Immature natural killer cell (primary cell): ENCODE data around the gene NKAIN2. TPM values are rescaled to one million over a fixed set of nuclear protein-coding genes. Genes with fewer than 3 reads are reported as not detected.

ENCODE experiments used
- DNase-seq, 3 donors: peaks; one replicate each; pipeline ENCODE4 v3.0.0; 2022; ENCODE audit warnings: mixed read lengths in 1 of 3
- H3K27ac Mint-ChIP-seq, 6 donors: one replicate each; pipeline ENCODE4 v1.8.0; 2020; ENCODE audit warnings: mixed read lengths in 6 of 6, mild to moderate bottlenecking in 5 of 6, inconsistent platforms in 4 of 6, moderate library complexity in 3 of 6
- H3K27me3 Mint-ChIP-seq, 3 donors: one replicate each; pipeline ENCODE4 v1.8.0; 2020 to 2021; ENCODE audit warnings: low read depth in 3 of 3, mild to moderate bottlenecking in 3 of 3, mixed read lengths in 3 of 3, moderate library complexity in 3 of 3, inconsistent platforms in 1 of 3
- H3K36me3 Mint-ChIP-seq, 3 donors: one replicate each; pipeline ENCODE4 v1.8.0; 2020; ENCODE audit warnings: mixed read lengths in 3 of 3, inconsistent platforms in 2 of 3, mild to moderate bottlenecking in 2 of 3
- H3K4me1 Mint-ChIP-seq, 2 donors: one replicate each; pipeline ENCODE4 v1.8.0; 2020; ENCODE audit warnings: inconsistent platforms in 2 of 2, mild to moderate bottlenecking in 2 of 2, mixed read lengths in 2 of 2, moderate library complexity in 1 of 2
- H3K4me3 Mint-ChIP-seq, 5 donors: one replicate each; pipeline ENCODE4 v1.8.0; 2020; ENCODE audit warnings: mild to moderate bottlenecking in 5 of 5, mixed read lengths in 5 of 5, inconsistent platforms in 3 of 5, moderate library complexity in 3 of 5
- H3K9me3 Mint-ChIP-seq, 6 donors: one replicate each; pipeline ENCODE4 v1.8.0; 2020; ENCODE audit warnings: mild to moderate bottlenecking in 6 of 6, mixed read lengths in 6 of 6, inconsistent platforms in 4 of 6, moderate library complexity in 3 of 6
- polyA plus RNA-seq, 3 donors: library from polyadenylated mRNA; unstranded; fragments of 300-500 nt; fragmentation: Illumina TruSeq; gene quantifications; one replicate each; pipeline ENCODE4 v1.2.3, GENCODE V29; 2021

Gene NKAIN2
- polyA plus RNA-seq, 3 donors from 2014 or later = not detected

GRCh38 chr6:124819346-124819745 lies 1015.7 kb downstream of the NKAIN2 start:
- peaks cover 0 to 13% (median 0%) of the 10 kb centered on the region in 6 donors for H3K9me3 Mint-ChIP-seq
- H3K36me3 Mint-ChIP-seq = no peaks in the 10 kb centered on the region
- no peak overlapping the region for H3K4me3 Mint-ChIP-seq
- DNase-seq = no peak
- peaks cover 0 to 3% (median 1%) of the 10 kb centered on the region in 3 donors for H3K27me3 Mint-ChIP-seq
- H3K27ac Mint-ChIP-seq = no peak overlapping the region
- H3K4me1 Mint-ChIP-seq = no peaks in the 10 kb centered on the region

DNA sequence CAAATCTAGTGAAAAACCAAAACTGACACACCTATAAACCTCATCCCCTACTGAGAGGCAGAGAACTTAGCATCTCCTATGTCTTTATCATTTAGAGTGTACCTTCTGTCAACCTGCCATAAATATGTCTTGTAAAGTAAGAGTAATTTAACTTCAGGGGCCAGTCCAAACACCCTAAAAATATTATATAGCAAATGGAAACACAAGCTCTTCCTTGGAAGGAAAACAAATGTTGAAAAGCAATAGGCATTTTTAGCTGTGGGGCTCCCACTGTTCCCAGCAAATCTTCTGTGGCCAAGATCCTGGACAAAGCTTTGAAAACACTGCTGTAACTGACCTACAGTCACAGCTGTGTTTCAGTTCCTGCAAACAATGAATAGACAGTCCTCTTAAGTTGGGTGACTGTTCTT lies 1018.5 kb downstream of the NKAIN2 start:
- no peak for DNase-seq
- no peak overlapping the region for H3K4me3 Mint-ChIP-seq
- H3K9me3 Mint-ChIP-seq = peaks cover 0 to 3% (median 0%) of the 10 kb centered on the region in 6 donors
- peaks cover 0 to 2% (median 1%) of the 10 kb centered on the region in 3 donors for H3K27me3 Mint-ChIP-seq
- H3K4me1 Mint-ChIP-seq = no peaks in the 10 kb centered on the region
- H3K27ac Mint-ChIP-seq = no peak overlapping the region
- no peaks in the 10 kb centered on the region for H3K36me3 Mint-ChIP-seq

DNA sequence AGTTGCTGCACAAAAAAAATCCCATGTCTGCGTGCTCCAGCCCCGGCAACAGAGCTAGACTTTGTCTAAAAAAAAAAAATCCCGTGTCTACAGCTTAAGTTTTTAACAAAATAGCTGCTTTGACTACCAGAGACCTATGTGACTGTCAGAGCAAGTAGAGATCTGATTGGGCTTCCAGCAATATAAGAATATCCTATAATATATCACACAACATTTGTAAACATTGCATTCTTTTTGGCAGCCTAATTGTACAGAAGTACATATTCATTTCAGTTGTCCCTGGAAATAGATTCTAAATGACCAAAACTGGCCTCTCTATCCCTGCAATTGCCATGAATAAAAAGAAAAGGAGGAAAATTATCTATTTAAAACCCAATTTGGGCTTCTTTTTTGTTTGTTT lies 1019.1 kb downstream of the NKAIN2 start:
- no peak overlapping the region for H3K27ac Mint-ChIP-seq
- no peak for DNase-seq

GRCh38 chr6:124823240-124824111 lies 1019.8 kb downstream of the NKAIN2 start:
- Mint-ChIP-seq H3K9me3 (no peaks in the 10 kb centered on the region), H3K4me1 (no peaks in the 10 kb centered on the region), H3K36me3 (no peaks in the 10 kb centered on the region), H3K4me3 (no peak overlapping the region), H3K27me3 (peaks cover 1 to 3% (median 2%) of the 10 kb centered on the region in 3 donors), H3K27ac (no peak overlapping the region)
- DNase-seq = no peak

More for the DNA sequence above, 1019.1 kb downstream of the NKAIN2 start:
- Mint-ChIP-seq H3K27me3 (peaks cover 1 to 3% (median 2%) of the 10 kb centered on the region in 3 donors), H3K9me3 (no peaks in the 10 kb centered on the region), H3K4me1 (no peaks in the 10 kb centered on the region), H3K4me3 (no peak overlapping the region), H3K36me3 (no peaks in the 10 kb centered on the region)

DNA sequence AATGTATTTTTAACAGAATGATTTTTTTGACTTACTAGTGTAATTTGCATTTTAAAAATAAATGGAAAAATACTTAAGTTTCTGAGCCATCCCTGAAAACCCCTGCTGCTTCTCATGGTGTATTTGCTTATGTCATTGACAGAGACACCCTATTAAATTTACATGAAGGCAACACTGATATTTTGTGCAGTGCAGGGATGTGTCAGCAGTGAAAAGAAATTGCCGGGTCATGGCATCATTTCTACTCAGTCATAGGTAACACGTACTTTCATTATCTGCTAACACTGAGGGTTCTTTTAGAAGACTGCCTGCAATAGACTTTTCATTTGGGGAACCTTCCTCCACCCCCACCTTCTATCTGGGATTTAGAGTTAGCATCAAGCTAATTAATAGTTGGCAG lies 1021.9 kb downstream of the NKAIN2 start:
- Mint-ChIP-seq H3K27ac (no peak overlapping the region), H3K4me1 (no peaks in the 10 kb centered on the region), H3K27me3 (peaks cover 1 to 3% (median 2%) of the 10 kb centered on the region in 3 donors), H3K9me3 (no peaks in the 10 kb centered on the region), H3K4me3 (no peak overlapping the region), H3K36me3 (no peaks in the 10 kb centered on the region)
- DNase-seq = no peak

DNA sequence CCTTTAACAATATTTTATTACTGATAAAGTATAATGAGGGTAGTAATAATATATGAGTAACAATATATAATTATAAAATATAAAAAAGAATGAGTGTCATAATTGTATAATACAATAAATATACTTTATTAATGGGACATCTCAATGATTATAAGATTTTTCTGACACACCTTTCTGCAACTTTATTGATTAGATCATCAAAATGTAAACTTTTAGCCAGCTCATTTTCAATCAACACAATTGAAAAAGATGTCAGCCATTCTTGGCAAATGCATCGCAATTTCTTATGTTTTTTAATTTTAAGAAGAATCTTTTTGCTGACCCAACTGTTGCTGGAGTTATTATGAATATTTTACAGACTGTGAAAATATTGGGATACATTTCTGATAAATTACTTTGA lies 1026.2 kb downstream of the NKAIN2 start:
- H3K36me3 Mint-ChIP-seq = no peaks in the 10 kb centered on the region
- H3K9me3 Mint-ChIP-seq = peaks cover 0 to 3% (median 0%) of the 10 kb centered on the region in 6 donors
- DNase-seq = no peak
- H3K4me1 Mint-ChIP-seq = no peaks in the 10 kb centered on the region
- H3K4me3 Mint-ChIP-seq = no peak overlapping the region
- no peak overlapping the region for H3K27ac Mint-ChIP-seq
- H3K27me3 Mint-ChIP-seq = peaks cover 0 to 3% (median 2%) of the 10 kb centered on the region in 3 donors

DNA sequence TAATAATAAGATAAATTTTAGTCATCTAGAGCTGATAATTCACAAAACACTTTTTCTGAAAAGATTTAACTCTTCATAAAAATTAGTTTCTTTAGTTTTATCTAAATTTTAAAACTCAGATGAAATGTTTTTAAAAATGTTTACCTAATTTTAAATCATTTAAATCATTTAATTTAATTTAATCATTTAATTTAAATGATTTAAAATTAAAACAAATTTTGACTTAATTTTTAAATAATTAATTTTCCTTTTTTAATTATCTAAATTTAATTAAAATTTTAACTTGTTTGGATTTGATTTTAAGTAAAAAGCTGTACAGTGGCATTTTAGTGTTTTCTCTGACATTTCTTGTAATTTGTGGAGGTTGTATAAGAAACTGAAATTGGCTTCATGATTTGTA lies 1026.8 kb downstream of the NKAIN2 start:
- no peaks in the 10 kb centered on the region for H3K4me1 Mint-ChIP-seq
- H3K27ac Mint-ChIP-seq = no peak overlapping the region
- H3K4me3 Mint-ChIP-seq = no peak overlapping the region
- peaks cover 0 to 3% (median 2%) of the 10 kb centered on the region in 3 donors for H3K27me3 Mint-ChIP-seq
- peaks cover 0 to 3% (median 0%) of the 10 kb centered on the region in 6 donors for H3K9me3 Mint-ChIP-seq
- H3K36me3 Mint-ChIP-seq = no peaks in the 10 kb centered on the region
- no peak for DNase-seq

- Mint-ChIP-seq H3K9me3 (peaks cover 0 to 2% (median 0%) of the 10 kb centered on the region in 6 donors), H3K4me3 (no peak overlapping the region), H3K4me1 (no peaks in the 10 kb centered on the region), H3K36me3 (no peaks in the 10 kb centered on the region), H3K27me3 (peaks cover 0 to 3% (median 0%) of the 10 kb centered on the region in 3 donors), H3K27ac (no peak overlapping the region)
- DNase-seq = no peak
Measured at GRCh38 chr6:124854338-124854922, 1050.8 kb downstream of the NKAIN2 start.

GRCh38 chr6:124857746-124858145 lies 1054.1 kb downstream of the NKAIN2 start:
- no peak for DNase-seq
- Mint-ChIP-seq H3K27me3 (no peaks in the 10 kb centered on the region), H3K4me3 (no peak overlapping the region), H3K9me3 (no peaks in the 10 kb centered on the region), H3K4me1 (no peaks in the 10 kb centered on the region), H3K27ac (no peak overlapping the region), H3K36me3 (no peaks in the 10 kb centered on the region)

DNA sequence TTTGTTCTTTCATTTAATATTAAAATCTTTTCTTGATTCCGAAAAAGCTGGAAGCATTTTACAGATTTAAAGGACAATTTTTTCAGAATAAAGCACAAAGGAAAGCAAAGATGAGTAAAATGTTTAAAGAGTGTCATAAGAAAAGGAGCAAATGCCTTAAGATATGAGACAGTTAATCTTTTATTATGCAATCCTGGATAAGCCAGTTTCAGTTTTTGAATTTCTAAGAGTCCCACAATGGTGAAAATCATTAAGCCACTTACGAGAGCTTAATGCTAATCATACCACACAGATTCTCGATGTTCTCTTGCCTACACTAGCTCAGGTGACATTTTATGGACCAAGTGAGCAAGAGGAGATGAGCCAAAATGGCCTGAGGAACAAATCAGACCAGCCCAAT lies 1054.9 kb downstream of the NKAIN2 start:
- no peaks in the 10 kb centered on the region for H3K36me3 Mint-ChIP-seq
- no peaks in the 10 kb centered on the region for H3K27me3 Mint-ChIP-seq
- no peaks in the 10 kb centered on the region for H3K9me3 Mint-ChIP-seq
- H3K27ac Mint-ChIP-seq = no peak overlapping the region
- no peak overlapping the region for H3K4me3 Mint-ChIP-seq
- no peaks in the 10 kb centered on the region for H3K4me1 Mint-ChIP-seq
- DNase-seq = no peak

DNA sequence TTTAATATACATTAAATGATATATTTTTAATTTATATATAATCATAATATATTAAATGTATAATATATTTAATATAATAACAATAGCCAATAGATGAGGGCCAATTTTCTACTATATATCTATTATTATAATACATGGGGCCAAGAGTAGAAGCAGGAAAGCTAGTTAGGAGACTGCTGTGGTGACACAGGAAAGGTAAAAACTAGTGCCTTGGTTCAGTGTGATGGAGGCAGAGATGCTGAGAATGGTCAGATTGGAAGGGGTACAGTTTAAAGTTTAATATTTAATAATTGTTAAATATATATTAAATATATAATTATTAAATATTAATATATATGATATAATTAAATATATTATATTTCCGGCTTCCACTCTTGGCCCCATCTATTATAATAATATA lies 1055.7 kb downstream of the NKAIN2 start:
- Mint-ChIP-seq H3K4me3 (no peak overlapping the region), H3K9me3 (no peaks in the 10 kb centered on the region), H3K4me1 (no peaks in the 10 kb centered on the region), H3K27ac (no peak overlapping the region), H3K27me3 (no peaks in the 10 kb centered on the region), H3K36me3 (no peaks in the 10 kb centered on the region)
- DNase-seq = no peak

- no peak overlapping the region for H3K27ac Mint-ChIP-seq
- no peak overlapping the region for H3K4me3 Mint-ChIP-seq
- no peaks in the 10 kb centered on the region for H3K9me3 Mint-ChIP-seq
- H3K4me1 Mint-ChIP-seq = no peaks in the 10 kb centered on the region
- no peak for DNase-seq
- peaks cover 0 to 1% (median 0%) of the 10 kb centered on the region in 3 donors for H3K27me3 Mint-ChIP-seq
- H3K36me3 Mint-ChIP-seq = no peaks in the 10 kb centered on the region
Measured at GRCh38 chr6:124866040-124866439, 1062.4 kb downstream of the NKAIN2 start.

DNA sequence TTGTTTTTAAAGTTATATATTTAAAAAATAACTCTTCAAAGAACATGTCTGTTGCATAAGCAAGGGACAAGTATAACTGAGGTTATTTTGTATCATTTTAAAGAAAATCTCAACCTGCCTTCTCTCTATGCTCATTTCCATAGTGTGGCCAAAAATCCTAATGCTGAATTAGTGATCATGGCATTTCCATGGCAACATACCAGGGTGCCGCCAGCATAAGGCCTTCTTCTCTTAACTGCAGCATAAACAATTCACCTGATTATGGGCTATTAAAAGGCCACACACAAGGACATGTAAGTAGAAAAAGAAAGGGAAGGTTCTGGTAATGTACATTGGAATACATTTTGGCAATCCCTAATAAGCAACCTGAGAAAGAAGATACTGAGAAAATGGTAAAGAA lies 1063.5 kb downstream of the NKAIN2 start:
- DNase-seq = no peak
- Mint-ChIP-seq H3K36me3 (no peaks in the 10 kb centered on the region), H3K4me1 (no peaks in the 10 kb centered on the region), H3K27me3 (peaks cover 0 to 1% (median 0%) of the 10 kb centered on the region in 3 donors), H3K9me3 (no peaks in the 10 kb centered on the region), H3K27ac (no peak overlapping the region), H3K4me3 (no peak overlapping the region)

DNA sequence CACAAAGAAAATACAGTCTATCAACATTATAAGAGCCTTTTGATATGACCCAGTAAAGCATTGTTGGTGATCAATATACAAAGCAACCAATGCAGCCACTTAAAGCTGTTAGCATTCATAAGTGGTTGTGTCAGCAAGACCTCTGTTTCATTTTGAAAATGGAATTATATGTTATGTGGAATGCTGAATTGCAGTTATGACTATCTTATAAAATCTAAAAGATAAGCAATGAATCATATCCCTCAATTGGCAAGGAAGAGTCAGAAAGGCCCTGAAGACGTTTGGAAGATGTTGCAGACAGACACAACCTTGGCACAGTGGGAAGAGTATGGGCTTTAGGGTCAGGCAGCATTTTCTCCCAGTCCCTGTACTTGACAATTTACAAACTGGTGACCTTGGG lies 1064.8 kb downstream of the NKAIN2 start:
- no peak for DNase-seq
- H3K27me3 Mint-ChIP-seq = peaks cover 0 to 1% (median under 1%) of the 10 kb centered on the region in 3 donors
- H3K4me3 Mint-ChIP-seq = no peak overlapping the region
- no peak overlapping the region for H3K27ac Mint-ChIP-seq
- H3K4me1 Mint-ChIP-seq = no peaks in the 10 kb centered on the region
- H3K36me3 Mint-ChIP-seq = no peaks in the 10 kb centered on the region
- no peaks in the 10 kb centered on the region for H3K9me3 Mint-ChIP-seq
